GM13977 (cell line): Measurements from ENCODE around the gene SSTR5.
"Not testable (repeated sequence)": the region's sequence is repeated elsewhere in the genome, so short reads cannot be mapped to it uniquely, and the experiment has no call there.

ENCODE experiments used
- DNase-seq: peaks from one replicate; pipeline ENCODE4 v3.0.0; 2012; ENCODE audit warnings: low spot score
- CTCF ChIP-seq: IDR thresholded peaks from 2 replicates; pipeline ENCODE4 v1.5.1; 2012; ENCODE audit warnings: mild to moderate bottlenecking, control low read depth; ENCODE audit not compliant: insufficient read depth; ENCODE audit errors: extremely low read depth, missing control alignments
- in situ Hi-C: fragments of 300-500 bp; cut with MboI; formaldehyde crosslinking; loops from one replicate; pipeline ENCODE4 v1.12.0; 2022; ENCODE audit warnings: low sequenced_read_pairs, low pct_unique_long_range_greater_than_20kb, mixed read lengths, inconsistent platforms; ENCODE audit not compliant: unreplicated experiment

The SSTR5 gene

GRCh38 chr16:1088295-1089170 lies 16.0 kb downstream of the SSTR5 start:
- DNase-seq, result no peak
- in situ Hi-C loops, result no loop called here
- no peak for TF ChIP-seq CTCF

- in situ Hi-C loops, result no loop called here
- TF ChIP-seq CTCF, result no peak
- DNase-seq, result no peak
Observed at GRCh38 chr16:1089439-1089821, 16.9 kb downstream of the SSTR5 start.

- no peak for DNase-seq
- no peak for TF ChIP-seq CTCF
- in situ Hi-C loops, result no loop called here
Observed at GRCh38 chr16:1089822-1090619, 17.5 kb downstream of the SSTR5 start.

GRCh38 chr16:1090620-1091587 lies 18.4 kb downstream of the SSTR5 start:
- no peak for DNase-seq
- no peak for TF ChIP-seq CTCF
- in situ Hi-C loops, result no loop called here

GRCh38 chr16:1091992-1092552 lies 19.5 kb downstream of the SSTR5 start:
- no peak for TF ChIP-seq CTCF
- in situ Hi-C loops, result no loop called here
- DNase-seq, result no peak

- DNase-seq, in situ Hi-C loops: not testable (repeated sequence)
Observed at GRCh38 chr16:1092685-1093283, 20.2 kb downstream of the SSTR5 start.
